PC-3 (cell line): ENCODE measurements around the gene TRMT10B.

Source experiments
- EZH2 ChIP-seq: fragments of 300-600 bp; sonication (generic); IDR thresholded peaks from one replicate; pipeline ENCODE4 v1.6.1; 2017; ENCODE audit warnings: antibody characterized with exemption, mild to moderate bottlenecking, low read length; ENCODE audit not compliant: unreplicated experiment
- EZH2phosphoT487 ChIP-seq: fragments of 300-600 bp; sonication (generic); IDR thresholded peaks from 2 replicates; pipeline ENCODE4 v1.6.1; 2018; ENCODE audit warnings: mild to moderate bottlenecking, antibody characterized with exemption, low read length, borderline replicate concordance
- TF ChIP-seq, protein P1 (sequence below): fragments of 300-600 bp; sonication (generic); conservative IDR thresholded peaks from 2 replicates; pipeline ENCODE4 v1.5.1; 2017; ENCODE audit warnings: antibody characterized with exemption, low read depth, mild to moderate bottlenecking, low read length

DNA sequence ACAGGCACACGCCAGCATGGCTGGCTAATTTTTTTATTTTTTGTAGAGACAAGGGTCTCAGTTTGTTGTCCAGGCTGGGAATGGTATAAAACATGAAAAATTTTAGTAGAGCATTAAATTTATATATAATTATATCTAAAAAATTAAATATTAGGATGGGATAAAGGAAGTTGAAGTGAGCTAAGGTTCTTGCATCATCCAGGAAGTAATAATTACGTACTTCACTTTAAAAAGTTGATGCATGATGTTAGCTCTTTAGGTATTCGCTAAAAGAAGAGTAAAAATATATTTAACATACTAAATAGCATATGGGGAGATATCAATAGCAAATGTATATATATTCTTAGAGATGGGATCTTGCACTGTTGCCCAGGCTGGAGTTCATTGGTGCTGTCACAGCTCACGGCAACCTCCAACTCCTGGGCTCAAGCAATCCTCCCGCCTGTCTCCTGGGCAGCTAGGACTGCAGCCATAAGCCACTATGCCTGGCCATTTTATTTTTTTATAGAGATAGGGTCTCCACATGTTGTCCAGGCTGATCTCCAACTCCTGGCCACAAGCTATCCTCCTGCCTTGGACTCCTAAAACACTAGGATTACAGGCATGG lies 59.3 kb downstream of the TRMT10B start:
- TF ChIP-seq EZH2: no peak
- TF ChIP-seq, protein P1, sequence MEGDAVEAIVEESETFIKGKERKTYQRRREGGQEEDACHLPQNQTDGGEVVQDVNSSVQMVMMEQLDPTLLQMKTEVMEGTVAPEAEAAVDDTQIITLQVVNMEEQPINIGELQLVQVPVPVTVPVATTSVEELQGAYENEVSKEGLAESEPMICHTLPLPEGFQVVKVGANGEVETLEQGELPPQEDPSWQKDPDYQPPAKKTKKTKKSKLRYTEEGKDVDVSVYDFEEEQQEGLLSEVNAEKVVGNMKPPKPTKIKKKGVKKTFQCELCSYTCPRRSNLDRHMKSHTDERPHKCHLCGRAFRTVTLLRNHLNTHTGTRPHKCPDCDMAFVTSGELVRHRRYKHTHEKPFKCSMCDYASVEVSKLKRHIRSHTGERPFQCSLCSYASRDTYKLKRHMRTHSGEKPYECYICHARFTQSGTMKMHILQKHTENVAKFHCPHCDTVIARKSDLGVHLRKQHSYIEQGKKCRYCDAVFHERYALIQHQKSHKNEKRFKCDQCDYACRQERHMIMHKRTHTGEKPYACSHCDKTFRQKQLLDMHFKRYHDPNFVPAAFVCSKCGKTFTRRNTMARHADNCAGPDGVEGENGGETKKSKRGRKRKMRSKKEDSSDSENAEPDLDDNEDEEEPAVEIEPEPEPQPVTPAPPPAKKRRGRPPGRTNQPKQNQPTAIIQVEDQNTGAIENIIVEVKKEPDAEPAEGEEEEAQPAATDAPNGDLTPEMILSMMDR: no peak
- no peak for TF ChIP-seq EZH2phosphoT487
